GM18951 (cell line): ENCODE results near the gene TCP10L.
"Not testable (repeated sequence)": the region's sequence is repeated elsewhere in the genome, so short reads cannot be mapped to it uniquely, and the experiment has no call there.

Source experiments
- POLR2A ChIP-seq: IDR thresholded peaks from 4 replicates; pipeline ENCODE4 v1.6.1; 2011; ENCODE audit warnings: mild to moderate bottlenecking; ENCODE audit not compliant: insufficient read length, insufficient read depth; ENCODE audit errors: extremely low read depth
- in situ Hi-C: fragments of 300-500 bp; cut with MboI; formaldehyde crosslinking; loops from one replicate; pipeline ENCODE4 v1.12.0; 2022; ENCODE audit warnings: low sequenced_read_pairs, mixed read lengths, inconsistent platforms; ENCODE audit not compliant: unreplicated experiment

Gene TCP10L

DNA sequence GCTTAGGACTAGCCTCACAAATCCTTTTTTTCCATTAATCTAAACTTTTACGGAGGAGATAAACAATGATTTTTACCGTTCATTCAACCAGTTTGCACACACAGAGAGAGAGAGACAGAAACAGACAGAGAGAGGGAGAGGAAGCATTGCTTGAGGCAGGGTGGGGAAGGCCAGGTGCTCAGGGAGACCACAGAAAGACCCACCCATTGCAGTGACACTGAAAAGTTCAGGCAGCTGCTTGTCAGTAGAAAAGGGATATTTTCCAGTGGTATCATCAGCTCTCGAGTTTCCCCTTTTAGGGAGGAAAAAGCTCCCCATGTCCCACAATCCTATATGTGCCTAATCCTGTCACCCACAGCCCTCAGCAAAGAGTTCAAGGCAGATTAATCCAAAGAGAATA lies 27.2 kb downstream of the TCP10L start:
- TF ChIP-seq POLR2A, result no peak
- in situ Hi-C loops, result no loop called here

GRCh38 chr21:32554832-32555638 lies 30.3 kb downstream of the TCP10L start:
- in situ Hi-C loops, result no loop called here
- no peak for TF ChIP-seq POLR2A

GRCh38 chr21:32549886-32550285 lies 35.4 kb downstream of the TCP10L start:
- no peak for TF ChIP-seq POLR2A
- in situ Hi-C loops, result no loop called here

GRCh38 chr21:32549440-32549839 lies 35.9 kb downstream of the TCP10L start:
- in situ Hi-C loops, result no loop called here

DNA sequence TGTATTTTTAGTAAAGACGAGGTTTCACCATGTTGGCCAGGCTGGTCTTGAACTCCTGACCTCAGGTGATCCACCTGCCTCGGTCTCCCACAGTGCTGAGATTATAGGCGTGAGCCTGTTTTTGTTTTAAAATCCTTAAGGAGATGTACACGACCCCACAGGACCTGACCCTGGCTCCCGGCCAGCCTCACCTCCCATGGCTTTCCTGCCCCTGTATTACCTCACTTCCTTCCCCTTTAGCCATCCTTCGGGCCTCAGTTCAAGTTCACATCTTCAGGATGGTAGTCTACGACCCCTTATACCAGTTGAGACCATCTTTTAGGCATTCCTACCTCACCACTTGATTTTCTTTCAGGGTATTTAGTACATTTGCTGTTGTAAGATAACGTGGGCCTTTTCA lies 36.3 kb downstream of the TCP10L start:
- in situ Hi-C loops, result no loop called here
- no peak for TF ChIP-seq POLR2A

More at GRCh38 chr21:32549440-32549839, 35.9 kb downstream of the TCP10L start:
- no peak for TF ChIP-seq POLR2A

- in situ Hi-C loops, result no loop called here
- no peak for TF ChIP-seq POLR2A
These were observed 38.3 kb downstream of the TCP10L start for GRCh38 chr21:32547018-32547417.

GRCh38 chr21:32545948-32546441 lies 39.3 kb downstream of the TCP10L start:
- no peak for TF ChIP-seq POLR2A
- in situ Hi-C loops, result no loop called here

DNA sequence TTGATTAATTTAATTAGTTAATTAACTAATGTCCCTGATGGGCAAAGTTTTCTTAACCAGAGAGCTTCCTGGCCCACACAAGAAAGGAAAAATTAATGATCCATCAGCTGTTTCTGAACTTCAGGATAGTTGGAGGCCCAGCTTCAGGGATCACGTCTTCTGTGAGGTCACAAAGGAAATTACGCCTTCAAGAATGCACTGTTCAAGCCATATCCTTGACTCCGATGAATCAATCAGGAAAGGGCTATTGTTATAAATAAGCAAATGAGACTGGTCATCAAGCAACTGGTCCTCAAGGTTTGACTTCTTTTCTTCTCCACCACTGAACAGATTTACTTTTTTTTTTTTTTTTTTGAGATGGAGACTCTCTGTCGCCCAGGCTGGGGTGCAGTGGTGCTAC lies 40.6 kb downstream of the TCP10L start:
- no peak for TF ChIP-seq POLR2A
- in situ Hi-C loops, result no loop called here

GRCh38 chr21:32543975-32544374 lies 41.3 kb downstream of the TCP10L start:
- no peak for TF ChIP-seq POLR2A
- in situ Hi-C loops, result no loop called here

DNA sequence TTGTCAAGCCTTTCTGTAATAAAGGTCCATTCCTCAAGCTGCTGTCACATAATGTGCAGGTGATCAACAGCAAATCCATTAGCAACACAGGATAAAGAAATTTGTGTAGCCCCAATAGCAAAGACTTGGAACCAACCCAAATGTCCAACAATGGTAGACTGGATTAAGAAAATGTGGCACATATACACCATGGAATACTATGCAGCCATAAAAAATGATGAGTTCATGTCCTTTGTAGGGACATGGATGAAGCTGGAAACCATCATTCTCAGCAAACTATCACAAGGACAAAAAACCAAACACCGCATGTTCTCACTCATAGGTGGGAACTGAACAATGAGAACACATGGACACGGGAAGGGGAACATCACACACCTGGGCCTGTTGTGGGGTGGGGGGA lies 42.3 kb downstream of the TCP10L start:
- in situ Hi-C loops, result not testable (repeated sequence)

- TF ChIP-seq POLR2A, result no peak
- in situ Hi-C loops, result no loop called here
These were observed 45.9 kb downstream of the TCP10L start for GRCh38 chr21:32539378-32539777.

- in situ Hi-C loops, result no loop called here
- no peak for TF ChIP-seq POLR2A
These were observed 47.1 kb downstream of the TCP10L start for GRCh38 chr21:32538147-32538792.

DNA sequence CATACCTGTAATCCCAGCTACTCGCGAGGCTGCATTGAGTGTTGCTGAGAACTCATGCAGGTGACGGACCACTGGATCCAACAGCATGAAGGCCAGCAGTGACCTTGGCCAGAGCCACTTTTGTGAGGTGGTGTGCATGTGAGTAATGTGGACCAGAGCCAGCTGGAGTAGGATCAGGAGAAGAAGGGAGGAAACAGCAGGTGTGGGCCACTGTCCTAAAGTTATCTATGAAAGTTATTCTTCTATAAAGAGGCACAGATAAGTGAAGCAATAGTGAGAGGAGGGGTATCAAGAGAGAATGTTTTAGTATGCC lies 47.8 kb downstream of the TCP10L start:
- TF ChIP-seq POLR2A, result no peak
- in situ Hi-C loops, result no loop called here

DNA sequence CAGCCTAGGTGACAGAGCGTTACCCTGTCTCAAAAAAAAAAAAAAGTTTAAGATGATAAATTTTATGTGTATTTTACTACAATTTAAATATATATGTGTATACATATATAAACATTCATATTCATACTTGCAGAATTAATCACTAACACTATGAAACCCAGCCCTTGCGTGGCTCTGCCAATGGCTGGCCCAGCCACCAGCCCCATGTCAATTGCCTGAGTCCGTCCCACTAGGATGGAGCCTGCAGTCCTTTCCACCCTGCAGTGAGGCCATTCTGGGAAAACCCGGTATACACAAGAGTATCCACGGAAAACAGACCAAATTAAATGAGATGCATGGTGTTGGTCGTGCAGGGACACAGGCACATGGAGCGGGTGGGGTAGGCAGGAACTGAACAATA lies 49.7 kb downstream of the TCP10L start:
- no peak for TF ChIP-seq POLR2A
- in situ Hi-C loops, result no loop called here

- in situ Hi-C loops, result no loop called here
- TF ChIP-seq POLR2A, result no peak
These were observed 51.2 kb downstream of the TCP10L start for GRCh38 chr21:32534113-32534512.

GRCh38 chr21:32533611-32534010 lies 51.7 kb downstream of the TCP10L start:
- in situ Hi-C loops, result no loop called here
- TF ChIP-seq POLR2A, result no peak
